NK-92 treated with Interleukin-12 subunit alpha and Interleukin-12 subunit beta, amount 100 ng/mL, for 24 hours (cell line): ENCODE data around the gene IL36A.

Experiments used
- DNase-seq: peaks from one replicate; lab custom pipeline; 2025; lab: John Stamatoyannopoulos, UW

The IL36A gene

GRCh38 chr2:113007250-113007649, 2.0 kb downstream of the IL36A start:
- no peak for DNase-seq

- DNase-seq: no peak
Measured at GRCh38 chr2:113009622-113010021, 4.4 kb downstream of the IL36A start.

GRCh38 chr2:113010088-113010487, 4.8 kb downstream of the IL36A start:
- DNase-seq: no peak

DNA sequence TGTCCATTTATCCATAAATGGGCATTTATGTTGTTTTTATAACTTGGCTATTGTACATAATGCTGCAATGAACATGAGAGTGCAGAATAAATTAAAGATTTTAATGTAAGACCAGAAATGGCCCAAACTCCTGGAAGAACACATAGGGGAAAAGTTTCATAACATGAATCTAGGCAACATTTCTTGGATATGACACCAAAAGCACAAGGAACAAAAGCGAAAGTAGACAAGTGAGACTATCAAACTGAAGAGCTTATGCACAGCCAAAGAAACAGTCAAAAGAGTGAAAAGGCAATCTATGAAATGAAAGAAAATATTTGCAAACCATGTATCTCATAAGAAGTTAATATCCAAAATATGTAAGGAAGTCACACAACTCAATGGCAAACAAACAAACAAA, 5.8 kb downstream of the IL36A start:
- DNase-seq: no peak

- DNase-seq: no peak
Measured at GRCh38 chr2:113012436-113013335, 7.4 kb downstream of the IL36A start.

GRCh38 chr2:113013336-113013661, 8.0 kb downstream of the IL36A start:
- no peak for DNase-seq

GRCh38 chr2:113014067-113014466, 8.8 kb downstream of the IL36A start:
- no peak for DNase-seq

DNA sequence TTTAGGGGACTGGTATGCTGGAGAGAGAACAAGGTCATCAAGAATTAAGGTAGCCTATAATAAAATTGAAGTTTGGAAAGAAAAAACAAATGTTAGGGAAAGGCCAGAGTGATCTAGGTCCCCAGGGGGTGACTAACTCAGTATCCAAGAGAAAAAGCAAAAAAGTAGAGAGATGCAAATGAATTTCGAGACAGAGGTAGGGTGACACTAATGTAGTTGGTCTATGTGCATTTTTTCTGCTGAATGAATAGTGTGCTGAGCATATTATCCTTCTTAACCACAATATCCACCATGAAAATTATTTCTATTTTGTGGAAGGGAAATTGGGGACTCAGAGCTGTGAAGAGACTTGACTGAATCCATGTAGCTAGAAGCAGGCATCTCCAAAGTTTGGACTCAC, 9.8 kb downstream of the IL36A start:
- DNase-seq: no peak

DNA sequence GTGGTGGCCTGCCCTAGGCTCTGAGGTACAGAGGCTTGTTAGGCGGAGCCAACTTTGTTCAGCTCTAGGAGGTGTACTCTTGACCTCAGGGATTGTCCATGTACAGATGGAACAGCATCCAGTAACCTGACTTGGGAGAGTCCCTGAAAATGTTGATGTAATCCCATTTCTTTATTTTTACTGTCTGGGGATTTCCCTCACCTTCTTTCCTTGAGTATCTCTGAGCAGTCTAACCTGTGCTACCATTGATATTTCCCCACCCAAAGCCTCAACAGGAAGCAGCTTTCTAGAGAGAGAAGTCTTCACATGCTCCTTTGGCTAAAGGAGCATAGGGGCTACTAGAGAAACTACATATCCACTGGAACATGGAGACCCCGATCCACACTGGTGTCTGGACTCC, 10.4 kb downstream of the IL36A start:
- DNase-seq: no peak

- DNase-seq: no peak
Measured at GRCh38 chr2:113018509-113018908, 13.2 kb downstream of the IL36A start.

- DNase-seq: no peak
Measured at GRCh38 chr2:113021312-113021711, 16.1 kb downstream of the IL36A start.

DNA sequence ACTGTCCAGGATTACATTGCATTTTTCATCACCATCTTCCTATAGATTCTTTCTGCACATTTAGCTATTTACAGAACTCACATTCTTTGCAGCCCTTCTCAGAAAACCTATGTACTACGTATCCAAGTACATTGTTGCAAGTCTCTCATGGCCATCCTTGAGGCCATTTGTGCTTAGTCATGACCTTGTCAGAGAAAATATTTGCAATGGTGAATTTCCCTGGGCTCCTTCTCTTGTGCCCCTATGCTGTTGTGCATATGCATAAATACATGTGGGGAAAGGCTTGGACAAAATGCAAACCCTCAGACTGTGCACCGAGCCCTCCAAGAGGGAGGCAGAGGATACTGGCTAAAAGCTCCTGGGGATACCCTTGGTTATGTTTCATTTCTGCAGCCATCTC, 19.5 kb downstream of the IL36A start:
- DNase-seq: no peak

- DNase-seq: no peak
Measured at GRCh38 chr2:113025737-113026136, 20.5 kb downstream of the IL36A start.

DNA sequence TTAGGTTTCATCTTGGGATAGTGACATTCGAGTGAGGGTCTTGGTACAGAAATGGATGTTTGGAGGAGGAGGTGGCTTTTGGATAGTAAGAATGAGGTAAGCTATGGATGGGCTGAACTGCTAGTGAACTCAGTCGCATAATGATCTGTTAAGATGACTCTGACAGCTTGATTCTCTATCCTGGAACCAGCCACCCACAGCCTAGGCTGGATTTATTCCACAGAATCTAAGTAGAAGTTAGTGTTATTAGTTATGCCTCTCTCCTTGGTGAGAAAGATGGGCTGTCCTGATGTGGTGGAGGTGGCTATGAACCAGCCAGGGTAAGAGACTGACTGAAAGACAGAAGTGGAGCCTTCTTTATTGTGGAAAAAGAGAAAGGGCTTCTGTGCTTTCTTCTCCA, 22.4 kb downstream of the IL36A start:
- DNase-seq: no peak

- no peak for DNase-seq
Measured at GRCh38 chr2:113028112-113028511, 22.9 kb downstream of the IL36A start.

GRCh38 chr2:113032737-113033136, 27.5 kb downstream of the IL36A start:
- DNase-seq: no peak

GRCh38 chr2:113034016-113034415, 28.8 kb downstream of the IL36A start:
- DNase-seq: no peak

- no peak for DNase-seq
Measured at GRCh38 chr2:113036763-113037162, 31.5 kb downstream of the IL36A start.

DNA sequence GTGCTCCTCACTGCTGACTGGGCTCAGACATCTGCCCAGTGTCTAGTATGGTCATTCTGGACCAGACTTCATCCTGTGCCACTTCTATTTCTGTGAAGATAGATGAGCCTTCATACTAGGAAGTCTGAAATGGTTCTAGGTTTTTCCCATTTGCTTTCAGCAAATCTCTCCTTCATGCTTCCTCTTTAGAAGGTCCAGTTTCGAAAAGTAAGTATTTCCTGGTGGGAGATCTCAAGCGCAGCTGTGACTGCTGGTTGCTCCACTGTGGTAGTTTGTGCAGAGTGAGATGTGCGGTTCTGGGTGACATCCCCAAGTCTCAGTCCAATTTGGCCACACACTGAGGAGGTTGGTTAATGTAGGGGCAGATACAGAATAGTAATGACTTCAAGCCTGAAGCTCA, 33.0 kb downstream of the IL36A start:
- no peak for DNase-seq

DNA sequence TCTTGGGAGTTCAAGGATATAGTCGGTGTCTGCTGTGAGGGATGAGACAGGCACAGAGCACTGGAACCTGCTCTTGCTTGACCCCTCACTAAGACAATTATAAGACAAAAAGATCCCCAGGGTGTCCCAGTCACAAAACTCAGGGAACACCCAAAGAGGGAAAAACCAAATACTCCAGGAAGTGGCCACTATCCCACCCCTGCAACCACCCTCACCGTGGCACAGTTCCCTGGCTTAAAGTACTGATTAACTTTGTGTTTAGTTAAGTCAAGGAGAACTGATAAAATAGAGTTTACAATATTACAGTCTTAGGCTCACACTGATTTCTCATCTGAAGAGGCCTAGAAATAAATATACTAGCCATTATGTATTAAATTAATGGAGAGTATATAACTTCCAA, 33.9 kb downstream of the IL36A start:
- DNase-seq: no peak

DNA sequence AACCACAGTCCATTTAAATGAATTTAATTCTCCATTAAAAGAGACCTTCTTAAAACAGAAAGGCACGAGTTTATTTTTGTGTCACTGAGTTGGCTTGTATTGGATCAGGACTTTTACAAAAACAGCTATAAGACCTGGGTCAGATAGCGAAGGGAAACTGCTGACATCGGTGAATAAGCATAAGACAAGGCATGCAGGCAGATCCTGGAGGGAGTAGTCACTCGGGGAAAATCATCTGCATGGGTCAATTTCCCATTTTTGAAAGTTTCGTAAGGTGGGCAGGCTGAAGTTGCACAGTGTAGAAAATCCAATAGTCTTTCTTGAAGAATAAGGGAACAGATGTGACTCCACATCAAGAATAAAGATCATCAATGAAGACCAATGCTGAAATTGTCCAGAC, 34.5 kb downstream of the IL36A start:
- no peak for DNase-seq

DNA sequence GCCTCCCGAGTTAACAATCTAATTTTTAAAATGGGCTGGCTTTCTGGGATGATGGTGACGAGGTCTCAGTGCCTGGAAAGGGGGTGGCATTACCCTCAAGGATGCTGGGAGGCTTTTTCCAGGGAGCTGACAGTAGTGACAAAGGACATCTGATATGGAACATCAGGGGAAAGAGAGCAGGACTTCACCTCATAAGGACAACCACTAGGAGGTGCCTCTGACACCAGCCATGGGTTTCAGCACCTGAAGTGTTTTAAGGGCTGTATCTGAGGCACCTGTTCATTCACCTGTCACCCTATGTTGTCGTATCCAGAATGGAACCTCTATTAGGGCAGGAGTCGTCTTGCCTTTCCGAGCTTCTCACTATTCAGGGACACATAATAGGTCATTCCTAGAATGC, 36.6 kb downstream of the IL36A start:
- no peak for DNase-seq

DNA sequence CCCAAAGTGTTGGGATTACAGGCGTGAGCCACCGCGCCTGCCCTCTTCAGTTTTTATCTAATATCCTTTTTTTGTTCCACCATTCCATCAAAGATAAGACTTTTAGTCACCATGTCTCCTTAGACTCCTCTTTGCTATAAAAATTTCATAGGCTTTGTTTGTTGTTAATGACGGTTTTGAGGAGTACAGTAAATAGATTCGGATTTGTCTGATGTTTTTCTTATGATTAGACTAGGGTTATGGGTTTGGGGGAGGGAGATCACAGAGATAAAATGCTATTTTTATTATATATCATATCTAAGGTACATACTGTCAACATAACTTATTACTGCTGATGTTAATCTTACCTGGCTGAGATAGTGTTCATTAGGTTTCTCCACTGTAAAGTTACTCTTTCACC, 41.2 kb downstream of the IL36A start:
- DNase-seq: no peak
